Prostate gland (tissue), 2 donors: ENCODE data around the gene MAP3K9. TPM values are rescaled to one million over a fixed set of nuclear protein-coding genes. Genes with fewer than 3 reads are reported as not detected.

Experiments
- DNase-seq: peaks from one replicate; pipeline ENCODE4 v3.0.0-alpha.2; 2019; ENCODE audit warnings: low spot score
- H3K27ac ChIP-seq, 2 donors: fragments of 200-600 bp; sonication (generic); 2 replicates each; pipeline ENCODE4 v1.5.1; 2017 to 2019
- H3K27me3 ChIP-seq: fragments of 200-600 bp; sonication (generic); replicated peaks from 2 replicates; pipeline ENCODE4 v1.5.1; 2019; ENCODE audit not compliant: insufficient read depth
- H3K36me3 ChIP-seq, 2 donors: fragments of 200-600 bp; sonication (generic); 1 replicate in 1 of 2; 2 replicates in 1 of 2; pipeline versions ENCODE4 v1.5.1 to v1.8.1; 2017 to 2019
- H3K4me1 ChIP-seq: fragments of 200-600 bp; sonication (generic); replicated peaks from 2 replicates; pipeline ENCODE4 v1.5.1; 2019
- H3K4me3 ChIP-seq, 2 donors: fragments of 200-600 bp; sonication (generic); 2 replicates each; pipeline ENCODE4 v1.5.1; 2017 to 2019
- H3K9me3 ChIP-seq: fragments of 200-600 bp; sonication (generic); 2 replicates; pipeline ENCODE4 v1.5.1; 2017
- CTCF ChIP-seq, 4 experiments: fragments of 200-600 bp in 2 of 4; fragments of 450-650 bp in 2 of 4; sonication (generic) in 2 of 4; IDR thresholded peaks; 1 replicate in 3 of 4; 2 replicates in 1 of 4; pipeline ENCODE4 v1.5.1; 2016 to 2019; ENCODE audit warnings: antibody characterized with exemption in 4 of 4, mild to moderate bottlenecking in 2 of 4, moderate library complexity in 2 of 4
- POLR2A ChIP-seq: fragments of 450-650 bp; IDR thresholded peaks from one replicate; pipeline ENCODE4 v1.6.1; 2016; ENCODE audit warnings: antibody characterized with exemption, mild to moderate bottlenecking
- POLR2AphosphoS5 ChIP-seq: sonication (generic); formaldehyde crosslinking; IDR thresholded peaks from one replicate; pipeline ENCODE4 v1.6.1; 2017; ENCODE audit warnings: antibody characterized with exemption
- WGBS: methylation state at CpG from one replicate; pipeline ENCODE4 v1.1.5; 2018; 5-methylcytosine and 5-hydroxymethylcytosine counted together
- intact Hi-C: fragments of 100-400 bp; cut with DNase I; formaldehyde crosslinking; loops from one replicate; pipeline ENCODE4 v1.14.2; 2022
- total RNA-seq, 2 donors: library from RNA; depleted of rRNA; stranded (reverse); fragments of >200 nt; gene quantifications; one replicate each; pipeline ENCODE4 v1.1.0, GENCODE V29; 2016

MAP3K9 gene
- total RNA-seq, 2 donors from 2014 or later = 5.3 to 9.5 TPM

GRCh38 chr14:70804556-70805162 lies 4.7 kb downstream of the MAP3K9 start:
- WGBS = 75% methylated on average over 1 of the region's 1 CpG
- intact Hi-C loops = no loop called here
- DNase-seq = no peak

GRCh38 chr14:70803321-70804310 lies 5.7 kb downstream of the MAP3K9 start:
- H3K9me3 ChIP-seq = no peaks in the 10 kb centered on the region

More at GRCh38 chr14:70804556-70805162, 4.7 kb downstream of the MAP3K9 start:
- no peaks in the 10 kb centered on the region for H3K4me1 ChIP-seq
- no peaks in the 10 kb centered on the region for H3K36me3 ChIP-seq
- no peaks in the 10 kb centered on the region for H3K27me3 ChIP-seq
- TF ChIP-seq POLR2AphosphoS5 = no peak
- TF ChIP-seq CTCF (IDR thresholded peaks at IDR 0.05) = no peak
- TF ChIP-seq POLR2A = no peak
- no peak overlapping the region for H3K4me3 ChIP-seq
- no peaks in the 10 kb centered on the region for H3K9me3 ChIP-seq
- no peak overlapping the region for H3K27ac ChIP-seq

GRCh38 chr14:70802379-70802778 lies 6.9 kb downstream of the MAP3K9 start:
- intact Hi-C loops = no loop called here

More at GRCh38 chr14:70803321-70804310, 5.7 kb downstream of the MAP3K9 start:
- Histone ChIP-seq H3K4me3 (no peak overlapping the region), H3K4me1 (no peaks in the 10 kb centered on the region), H3K27me3 (no peaks in the 10 kb centered on the region), H3K36me3 (no peaks in the 10 kb centered on the region), H3K27ac (no peak overlapping the region)
- intact Hi-C loops = no loop called here
- no peak for TF ChIP-seq POLR2A
- TF ChIP-seq POLR2AphosphoS5 = no peak
- no peak for TF ChIP-seq CTCF (IDR thresholded peaks at IDR 0.05)
- DNase-seq = no peak
- WGBS = 97% methylated on average over 3 of the region's 3 CpGs

GRCh38 chr14:70801836-70802235 lies 7.5 kb downstream of the MAP3K9 start:
- intact Hi-C loops = no loop called here
- DNase-seq = no peak
- TF ChIP-seq CTCF (IDR thresholded peaks at IDR 0.05) = no peak
- TF ChIP-seq POLR2AphosphoS5 = no peak
- TF ChIP-seq POLR2A = no peak
- Histone ChIP-seq H3K27me3 (no peaks in the 10 kb centered on the region), H3K27ac (no peak overlapping the region), H3K4me3 (no peak overlapping the region), H3K36me3 (no peaks in the 10 kb centered on the region), H3K9me3 (no peaks in the 10 kb centered on the region), H3K4me1 (no peaks in the 10 kb centered on the region)
- WGBS = 71% methylated on average over 5 of the region's 5 CpGs

More at GRCh38 chr14:70802379-70802778, 6.9 kb downstream of the MAP3K9 start:
- H3K4me3 ChIP-seq = no peak overlapping the region
- no peak for DNase-seq
- H3K27ac ChIP-seq = no peak overlapping the region
- 90% methylated on average over 1 of the region's 1 CpG for WGBS
- no peaks in the 10 kb centered on the region for H3K4me1 ChIP-seq
- no peaks in the 10 kb centered on the region for H3K27me3 ChIP-seq
- no peaks in the 10 kb centered on the region for H3K9me3 ChIP-seq
- TF ChIP-seq POLR2A (no peak), CTCF (IDR thresholded peaks at IDR 0.05) (no peak), POLR2AphosphoS5 (no peak)
- no peaks in the 10 kb centered on the region for H3K36me3 ChIP-seq
